ENCODE measurements around the gene IGSF21. TPM values are rescaled to one million over a fixed set of nuclear protein-coding genes. Genes with fewer than 3 reads are reported as not detected.

The IGSF21 gene
- total RNA-seq, 3 donors from 2014 or later: not detected

GRCh38 chr1:18140411-18140810, 32.8 kb downstream of the IGSF21 start:
- H3K4me1 Mint-ChIP-seq (ENCODE audit: low read depth): no peaks in the 10 kb centered on the region
- DNase-seq (no peak), ATAC-seq (no peak)
- no peaks in the 10 kb centered on the region for H3K9me3 Mint-ChIP-seq
- peaks cover 7% of the 10 kb centered on the region for H3K27me3 Mint-ChIP-seq (ENCODE audit: low read depth)
- H3K36me3 Mint-ChIP-seq (ENCODE audit: insufficient read depth): no peaks in the 10 kb centered on the region
- H3K4me3 Mint-ChIP-seq: no peak overlapping the region

- no peak for DNase-seq
Measured at GRCh38 chr1:18141661-18142060, 34.1 kb downstream of the IGSF21 start.

GRCh38 chr1:18142471-18142870, 34.9 kb downstream of the IGSF21 start:
- DNase-seq: no peak
- Mint-ChIP-seq H3K4me3 (no peak overlapping the region), H3K4me1 (ENCODE audit: low read depth) (no peaks in the 10 kb centered on the region), H3K36me3 (ENCODE audit: insufficient read depth) (no peaks in the 10 kb centered on the region), H3K27me3 (ENCODE audit: low read depth) (peaks cover 6% of the 10 kb centered on the region), H3K9me3 (no peaks in the 10 kb centered on the region)
- ATAC-seq: no peak

More at GRCh38 chr1:18141661-18142060, 34.1 kb downstream of the IGSF21 start:
- ATAC-seq: no peak
- H3K27me3 Mint-ChIP-seq (ENCODE audit: low read depth): peaks cover 7% of the 10 kb centered on the region
- no peaks in the 10 kb centered on the region for H3K4me1 Mint-ChIP-seq (ENCODE audit: low read depth)
- H3K36me3 Mint-ChIP-seq (ENCODE audit: insufficient read depth): no peaks in the 10 kb centered on the region
- H3K4me3 Mint-ChIP-seq: no peak overlapping the region
- no peaks in the 10 kb centered on the region for H3K9me3 Mint-ChIP-seq

GRCh38 chr1:18142969-18143368, 35.4 kb downstream of the IGSF21 start:
- no peaks in the 10 kb centered on the region for H3K9me3 Mint-ChIP-seq
- H3K4me3 Mint-ChIP-seq: no peak overlapping the region
- DNase-seq: no peak
- no peak for ATAC-seq
- no peaks in the 10 kb centered on the region for H3K36me3 Mint-ChIP-seq (ENCODE audit: insufficient read depth)
- H3K27me3 Mint-ChIP-seq (ENCODE audit: low read depth): peaks cover 6% of the 10 kb centered on the region
- H3K4me1 Mint-ChIP-seq (ENCODE audit: low read depth): no peaks in the 10 kb centered on the region

- no peak overlapping the region for H3K4me3 Mint-ChIP-seq
- no peaks in the 10 kb centered on the region for H3K9me3 Mint-ChIP-seq
- H3K36me3 Mint-ChIP-seq (ENCODE audit: insufficient read depth): no peaks in the 10 kb centered on the region
- peaks cover 6% of the 10 kb centered on the region for H3K27me3 Mint-ChIP-seq (ENCODE audit: low read depth)
- no peaks in the 10 kb centered on the region for H3K4me1 Mint-ChIP-seq (ENCODE audit: low read depth)
- ATAC-seq: no peak
- DNase-seq: no peak
Measured at GRCh38 chr1:18144062-18144461, 36.5 kb downstream of the IGSF21 start.

- no peaks in the 10 kb centered on the region for H3K36me3 Mint-ChIP-seq (ENCODE audit: insufficient read depth)
- H3K9me3 Mint-ChIP-seq: no peaks in the 10 kb centered on the region
- H3K27me3 Mint-ChIP-seq (ENCODE audit: low read depth): peaks cover 5% of the 10 kb centered on the region
- no peaks in the 10 kb centered on the region for H3K4me1 Mint-ChIP-seq (ENCODE audit: low read depth)
- ATAC-seq: no peak
- no peak for DNase-seq
- H3K4me3 Mint-ChIP-seq: no peak overlapping the region
Measured at GRCh38 chr1:18144916-18145647, 37.5 kb downstream of the IGSF21 start.

GRCh38 chr1:18145851-18146618, 38.4 kb downstream of the IGSF21 start:
- H3K4me3 Mint-ChIP-seq: no peak overlapping the region
- ATAC-seq (no peak), DNase-seq (no peak)
- H3K27me3 Mint-ChIP-seq (ENCODE audit: low read depth): peaks cover 3% of the 10 kb centered on the region
- H3K9me3 Mint-ChIP-seq: no peaks in the 10 kb centered on the region
- H3K4me1 Mint-ChIP-seq (ENCODE audit: low read depth): no peaks in the 10 kb centered on the region
- H3K36me3 Mint-ChIP-seq (ENCODE audit: insufficient read depth): no peaks in the 10 kb centered on the region

- DNase-seq (no peak), ATAC-seq (no peak)
- Mint-ChIP-seq H3K36me3 (ENCODE audit: insufficient read depth) (no peaks in the 10 kb centered on the region), H3K9me3 (no peaks in the 10 kb centered on the region), H3K4me1 (ENCODE audit: low read depth) (no peaks in the 10 kb centered on the region), H3K27me3 (ENCODE audit: low read depth) (peaks cover 3% of the 10 kb centered on the region), H3K4me3 (no peak overlapping the region)
Measured at GRCh38 chr1:18146886-18147285, 39.3 kb downstream of the IGSF21 start.

- Mint-ChIP-seq H3K4me3 (no peak overlapping the region), H3K4me1 (ENCODE audit: low read depth) (no peaks in the 10 kb centered on the region), H3K9me3 (no peaks in the 10 kb centered on the region), H3K27me3 (ENCODE audit: low read depth) (peaks cover 3% of the 10 kb centered on the region), H3K36me3 (ENCODE audit: insufficient read depth) (no peaks in the 10 kb centered on the region)
- DNase-seq (no peak), ATAC-seq (no peak)
Measured at GRCh38 chr1:18147672-18148071, 40.1 kb downstream of the IGSF21 start.

GRCh38 chr1:18148461-18148860, 40.9 kb downstream of the IGSF21 start:
- DNase-seq (no peak), ATAC-seq (no peak)
- Mint-ChIP-seq H3K27me3 (ENCODE audit: low read depth) (peaks cover 3% of the 10 kb centered on the region), H3K36me3 (ENCODE audit: insufficient read depth) (no peaks in the 10 kb centered on the region), H3K4me1 (ENCODE audit: low read depth) (no peaks in the 10 kb centered on the region), H3K4me3 (no peak overlapping the region), H3K9me3 (no peaks in the 10 kb centered on the region)

GRCh38 chr1:18149027-18149641, 41.5 kb downstream of the IGSF21 start:
- Mint-ChIP-seq H3K27me3 (ENCODE audit: low read depth) (peaks cover 3% of the 10 kb centered on the region), H3K4me1 (ENCODE audit: low read depth) (no peaks in the 10 kb centered on the region), H3K9me3 (no peaks in the 10 kb centered on the region), H3K36me3 (ENCODE audit: insufficient read depth) (no peaks in the 10 kb centered on the region), H3K4me3 (no peak overlapping the region)
- no peak for ATAC-seq
- DNase-seq: no peak

GRCh38 chr1:18151436-18152122, 44.0 kb downstream of the IGSF21 start:
- H3K27me3 Mint-ChIP-seq (ENCODE audit: low read depth): peaks cover 1% of the 10 kb centered on the region
- ATAC-seq (no peak), DNase-seq (no peak)
- no peak overlapping the region for H3K4me3 Mint-ChIP-seq
- H3K9me3 Mint-ChIP-seq: no peaks in the 10 kb centered on the region
- H3K4me1 Mint-ChIP-seq (ENCODE audit: low read depth): no peaks in the 10 kb centered on the region
- H3K36me3 Mint-ChIP-seq (ENCODE audit: insufficient read depth): no peaks in the 10 kb centered on the region

GRCh38 chr1:18154430-18155194, 47.0 kb downstream of the IGSF21 start:
- peaks cover 3% of the 10 kb centered on the region for H3K27me3 Mint-ChIP-seq (ENCODE audit: low read depth)
- no peak overlapping the region for H3K4me3 Mint-ChIP-seq
- no peaks in the 10 kb centered on the region for H3K36me3 Mint-ChIP-seq (ENCODE audit: insufficient read depth)
- no peak for ATAC-seq
- no peak for DNase-seq
- no peaks in the 10 kb centered on the region for H3K4me1 Mint-ChIP-seq (ENCODE audit: low read depth)
- H3K9me3 Mint-ChIP-seq: no peaks in the 10 kb centered on the region
